Activated CD4-positive, alpha-beta T cell treated with anti-CD3 and anti-CD28 coated beads, Interleukin-2, Interleukin-4, amounts not matched to agents 100 ng/mL and 50 ng/mL, durations not matched to agents 16 hours and 8 hours (primary cell): ENCODE results near the gene TEX26.

Experiments used
- DNase-seq: peaks from one replicate; pipeline ENCODE4 v3.0.0-alpha.2; 2020; ENCODE audit warnings: low spot score

The TEX26 gene

GRCh38 chr13:30932481-30933353, at the start of gene TEX26:
Gene TEX26, plus strand, starts transcription at chr13:30932656. Its CDS starts 60 bp downstream, at chr13:30932716.
- DNase-seq, result no peak

- DNase-seq, result no peak
Observed at GRCh38 chr13:30882996-30883766, 49.3 kb upstream of the TEX26 start.

GRCh38 chr13:30884543-30884942, 47.9 kb upstream of the TEX26 start:
- DNase-seq, result no peak

DNA sequence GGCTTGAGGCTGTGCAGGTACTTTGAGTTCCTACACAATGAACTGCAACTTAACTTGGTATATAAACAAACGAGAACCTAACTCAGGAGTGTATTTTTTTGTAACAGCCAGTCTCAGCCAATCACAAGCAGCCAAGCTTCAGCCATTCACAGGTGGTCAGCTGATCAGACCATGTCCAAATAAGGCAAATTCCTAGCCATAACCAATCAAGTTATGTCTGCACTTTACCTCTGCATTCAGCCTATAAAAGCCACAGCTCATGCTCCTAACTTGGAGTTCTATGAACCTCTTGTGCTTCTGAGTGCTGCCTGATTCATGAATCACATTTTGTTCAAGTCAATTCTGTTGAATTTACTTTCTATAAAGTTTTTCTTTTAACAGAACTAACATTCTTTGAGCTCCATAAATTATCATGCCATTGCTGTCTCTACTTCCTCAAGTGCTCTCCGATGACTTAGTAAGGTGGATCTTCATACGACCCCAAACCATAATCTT, 43.2 kb upstream of the TEX26 start:
- no peak for DNase-seq

DNA sequence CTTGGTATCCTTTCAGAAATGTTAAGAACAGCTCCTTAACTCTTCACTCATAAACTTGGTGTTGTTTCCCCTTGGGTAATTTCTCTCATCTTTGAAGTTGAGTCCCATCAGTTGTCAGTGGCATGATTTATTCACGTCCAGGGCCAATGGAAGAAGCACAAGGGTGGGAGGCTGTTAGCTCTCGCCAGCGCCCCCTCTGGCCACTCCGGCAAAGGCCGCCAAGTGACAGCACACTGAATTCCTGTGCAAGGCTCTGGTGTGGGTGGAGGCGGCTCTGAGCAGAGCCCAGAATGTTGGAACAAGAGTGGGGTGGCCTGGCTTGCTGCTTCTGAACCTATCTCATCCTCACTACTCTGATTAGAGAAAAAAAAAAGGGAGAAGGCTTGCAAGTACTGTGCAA, 39.5 kb upstream of the TEX26 start:
- no peak for DNase-seq

DNA sequence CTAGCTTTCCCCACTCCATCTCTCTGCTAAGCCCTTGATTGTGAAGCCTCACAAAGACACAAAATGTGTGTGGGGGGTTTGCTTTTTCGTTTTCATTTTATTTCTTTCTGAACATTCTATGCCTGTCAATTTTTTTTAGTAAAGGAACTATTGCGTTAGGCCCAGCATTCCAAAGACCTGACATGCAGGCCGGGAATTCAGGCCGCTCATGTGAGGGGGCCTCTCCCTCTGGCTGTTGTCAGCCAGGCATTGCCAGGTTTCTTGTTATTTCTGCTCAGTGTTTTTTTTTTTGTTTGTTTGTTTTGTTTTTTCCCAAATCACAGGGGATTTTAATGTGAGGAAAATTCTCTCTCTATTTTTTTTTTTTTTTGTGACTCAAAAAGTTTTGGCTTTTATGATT, 36.7 kb upstream of the TEX26 start:
- DNase-seq, result no peak

DNA sequence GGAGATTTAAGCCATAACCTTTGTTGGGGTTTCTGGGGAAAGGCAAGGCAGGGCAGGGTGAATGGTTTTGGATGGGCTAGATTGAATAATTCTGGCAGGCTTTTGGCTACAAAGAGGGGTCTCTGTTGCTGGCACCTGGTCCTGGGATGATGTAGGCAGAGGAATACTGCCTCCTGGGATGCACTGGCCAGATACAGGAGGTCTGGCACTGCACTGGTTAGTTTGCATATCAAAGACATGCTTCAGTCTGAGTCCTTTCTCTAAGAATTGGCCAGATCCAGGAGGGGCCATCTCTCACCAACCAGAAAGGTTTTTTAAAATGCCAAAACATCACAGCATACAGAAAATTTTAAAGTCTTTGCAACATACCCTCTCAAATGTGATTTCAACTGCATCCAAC, 34.4 kb upstream of the TEX26 start:
- DNase-seq, result no peak

DNA sequence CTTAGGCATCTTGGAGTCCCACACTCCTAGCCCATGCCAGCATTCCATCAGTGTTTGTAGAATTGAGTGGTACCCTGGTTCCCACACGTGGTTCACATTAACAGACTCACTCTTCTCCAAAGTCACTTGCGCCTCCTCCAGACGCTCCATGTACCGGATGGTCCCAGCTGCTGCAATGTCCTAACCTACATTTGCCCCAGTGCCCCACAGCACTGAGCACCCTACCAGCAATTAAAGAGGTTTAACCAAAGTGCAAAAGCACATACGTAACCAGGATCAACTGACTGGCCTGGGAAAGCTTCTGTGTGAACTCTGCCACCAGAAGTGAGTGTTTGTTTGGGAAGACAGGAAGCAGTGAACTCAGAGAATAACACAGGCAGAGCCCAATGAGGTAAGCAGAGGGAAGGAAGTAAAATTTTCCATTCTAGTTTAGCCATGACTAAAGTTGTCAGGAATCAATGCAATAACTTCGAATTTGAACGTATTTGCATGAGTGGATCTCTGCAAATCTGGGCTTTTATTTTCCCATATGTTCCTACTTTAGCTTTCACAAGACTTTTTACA, 33.7 kb upstream of the TEX26 start:
- DNase-seq, result no peak

DNA sequence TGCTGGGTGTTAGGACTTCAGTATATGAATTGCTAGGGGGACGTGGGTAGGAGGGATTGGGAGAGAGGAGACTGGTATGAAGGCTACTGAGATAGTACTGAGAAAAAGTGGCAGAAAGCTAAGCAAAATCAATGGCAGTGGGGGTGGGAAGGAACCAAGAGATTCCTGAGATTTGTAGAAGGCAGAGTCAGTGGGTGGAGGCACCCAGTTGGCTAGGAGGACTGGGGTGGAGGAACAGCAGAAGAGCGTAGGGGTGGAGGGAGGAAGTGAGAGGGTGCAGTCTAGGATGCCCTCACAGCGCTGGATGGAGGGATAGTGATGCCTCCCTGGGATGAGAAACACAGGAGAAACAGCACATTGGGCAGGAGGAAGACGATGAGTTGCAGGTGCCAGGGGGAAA, 32.0 kb upstream of the TEX26 start:
- no peak for DNase-seq

DNA sequence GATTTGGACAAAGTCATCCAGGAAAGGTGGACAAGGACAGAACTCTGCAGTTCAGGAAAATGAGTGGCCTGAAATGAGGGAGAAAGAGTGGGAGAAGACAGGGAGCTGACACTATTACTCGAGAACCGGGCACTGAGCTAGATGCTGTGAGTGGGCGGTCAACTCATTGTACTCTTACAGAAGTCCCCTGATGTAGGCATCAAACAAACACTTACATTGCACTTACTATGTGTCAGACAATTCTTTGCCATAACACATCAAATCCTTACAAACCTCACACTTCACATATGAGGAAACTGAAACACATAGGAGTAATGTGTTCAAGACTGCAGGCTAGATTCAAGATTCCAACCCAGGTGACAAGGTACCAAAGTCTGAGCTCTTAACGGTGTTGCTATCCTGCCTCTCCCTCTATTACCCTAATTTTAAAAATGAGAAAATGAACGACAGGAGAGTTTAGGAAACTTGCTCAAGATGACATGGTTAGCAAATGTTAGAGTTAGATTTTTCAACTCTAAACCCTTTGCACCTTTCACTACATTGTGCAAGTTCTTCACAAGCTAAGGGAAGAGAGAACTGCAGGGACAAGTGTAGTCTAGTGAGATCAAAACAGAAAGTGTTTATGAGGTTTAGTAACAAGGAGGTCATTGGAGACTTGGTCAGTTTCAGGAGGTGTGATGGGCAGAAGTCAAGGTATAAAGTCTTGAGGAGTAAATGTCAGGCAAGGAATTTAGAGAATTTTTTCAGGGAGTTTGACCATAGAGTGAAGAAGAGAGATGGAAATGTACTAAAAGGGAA, 31.3 kb upstream of the TEX26 start:
- no peak for DNase-seq

DNA sequence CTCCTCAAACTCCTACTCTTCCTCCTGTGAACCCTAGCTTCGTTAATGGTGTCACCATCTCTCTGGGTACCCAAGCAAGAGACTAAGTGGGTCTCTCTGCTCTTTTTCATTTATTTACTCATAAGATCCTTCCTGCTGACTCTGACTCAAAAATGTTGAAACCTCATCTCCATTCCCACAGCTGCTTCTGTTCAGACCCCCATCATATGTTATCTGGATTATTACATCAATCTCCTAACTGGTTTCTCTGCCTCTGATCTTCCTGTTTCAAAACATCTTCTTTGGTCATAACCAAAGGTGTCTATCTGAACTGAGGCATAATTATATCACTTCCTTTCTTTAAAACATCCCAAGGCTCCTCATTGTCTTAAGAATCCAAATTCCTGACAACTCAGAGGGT, 28.4 kb upstream of the TEX26 start:
- no peak for DNase-seq

GRCh38 chr13:30905932-30906383, 26.5 kb upstream of the TEX26 start, which contains the start of gene MEDAG:
Gene MEDAG, plus strand, starts transcription at chr13:30906271. Its CDS starts 245 bp downstream, at chr13:30906516.
- DNase-seq, result no peak

DNA sequence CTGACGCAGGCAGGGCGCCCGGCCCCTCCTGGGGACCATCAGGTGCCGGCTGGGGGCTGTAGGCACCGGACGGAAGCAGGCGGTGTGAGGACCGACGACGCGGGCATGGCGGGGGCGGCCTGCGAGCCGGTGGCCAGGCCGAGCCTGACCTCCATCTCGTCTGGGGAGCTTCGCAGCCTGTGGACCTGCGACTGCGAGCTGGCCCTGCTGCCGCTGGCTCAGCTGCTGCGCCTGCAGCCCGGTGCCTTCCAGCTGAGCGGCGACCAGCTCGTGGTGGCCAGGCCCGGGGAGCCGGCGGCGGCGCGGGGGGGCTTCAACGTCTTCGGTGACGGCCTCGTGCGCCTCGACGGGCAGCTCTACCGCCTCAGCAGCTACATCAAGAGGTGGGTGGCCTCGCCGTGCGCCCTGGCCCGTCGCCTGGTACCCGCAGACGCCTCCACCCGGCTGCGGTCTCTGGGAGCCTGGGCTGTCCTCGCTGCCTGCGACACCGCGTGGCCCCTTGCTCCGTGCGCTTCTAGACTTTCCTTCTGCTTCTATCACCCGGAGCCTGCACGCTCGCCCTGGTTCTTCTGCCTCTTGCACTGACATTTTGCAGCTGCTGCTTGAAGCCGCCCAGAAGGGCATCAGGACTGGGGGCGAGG, 25.9 kb upstream of the TEX26 start:
- DNase-seq, result no peak

DNA sequence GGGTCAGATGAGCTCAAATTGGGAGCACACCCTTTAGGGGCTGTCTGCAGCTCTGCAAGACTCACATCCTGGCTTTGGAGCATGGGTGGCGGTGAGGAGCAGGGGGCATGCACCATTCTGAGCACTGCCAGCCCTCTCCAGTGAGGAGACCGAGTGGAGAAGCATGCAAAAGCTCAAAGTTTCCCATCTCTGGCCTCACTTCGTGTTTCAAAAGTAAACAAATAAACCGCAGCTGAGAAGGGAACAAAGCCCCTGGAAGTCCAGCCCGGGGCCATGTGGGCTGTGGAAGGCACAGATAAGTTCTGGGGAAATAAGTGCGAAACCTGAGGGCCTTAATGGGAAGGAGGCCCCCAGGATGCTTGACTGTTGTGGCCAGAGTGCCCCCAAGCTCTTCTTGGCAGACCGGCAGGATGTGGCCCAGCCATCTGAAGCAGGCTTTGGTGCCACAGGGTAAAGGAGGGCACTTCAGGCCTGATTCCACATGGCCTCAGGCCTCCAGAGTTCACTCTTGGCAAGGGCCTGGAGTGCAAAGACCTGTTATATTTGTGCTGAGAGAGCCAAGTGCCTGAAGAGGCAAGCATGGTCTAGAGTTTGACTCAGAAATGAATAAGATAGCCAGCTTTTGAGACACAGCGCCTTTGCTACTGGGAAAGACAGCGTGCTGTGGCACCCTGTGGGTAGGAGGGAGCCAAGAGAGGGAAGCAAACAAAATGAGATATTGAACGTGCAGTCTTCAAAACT, 25.2 kb upstream of the TEX26 start:
- DNase-seq, result no peak

DNA sequence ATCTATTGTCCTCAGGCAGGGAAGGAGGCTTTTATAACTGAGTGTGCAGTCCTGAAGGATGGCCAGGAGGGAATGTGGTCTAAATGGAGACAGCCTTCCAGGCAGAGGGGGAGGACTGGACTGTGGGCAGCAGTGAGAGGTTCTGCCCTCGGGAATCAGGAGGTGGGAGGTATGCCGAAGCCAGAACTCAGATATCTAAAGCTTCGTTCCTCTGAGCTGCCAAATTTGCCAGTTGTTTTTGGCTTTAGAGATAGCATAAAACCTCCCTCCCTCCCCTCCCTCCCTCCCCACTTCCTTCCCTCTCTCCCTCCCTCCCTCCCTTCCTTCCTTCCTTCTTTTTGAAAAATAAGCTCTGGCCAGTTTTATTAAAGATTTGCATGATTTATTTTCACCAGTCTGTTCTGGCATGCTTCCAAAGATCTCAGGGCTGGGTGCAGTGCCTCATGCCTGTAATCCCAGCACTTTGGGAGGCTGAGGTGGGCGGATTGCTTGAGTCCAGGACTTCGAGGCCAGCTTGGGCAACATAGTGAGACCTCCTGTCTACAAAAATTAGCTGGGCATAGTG, 24.0 kb upstream of the TEX26 start:
- no peak for DNase-seq

- DNase-seq, result no peak
Observed at GRCh38 chr13:30910676-30911075, 21.8 kb upstream of the TEX26 start.

DNA sequence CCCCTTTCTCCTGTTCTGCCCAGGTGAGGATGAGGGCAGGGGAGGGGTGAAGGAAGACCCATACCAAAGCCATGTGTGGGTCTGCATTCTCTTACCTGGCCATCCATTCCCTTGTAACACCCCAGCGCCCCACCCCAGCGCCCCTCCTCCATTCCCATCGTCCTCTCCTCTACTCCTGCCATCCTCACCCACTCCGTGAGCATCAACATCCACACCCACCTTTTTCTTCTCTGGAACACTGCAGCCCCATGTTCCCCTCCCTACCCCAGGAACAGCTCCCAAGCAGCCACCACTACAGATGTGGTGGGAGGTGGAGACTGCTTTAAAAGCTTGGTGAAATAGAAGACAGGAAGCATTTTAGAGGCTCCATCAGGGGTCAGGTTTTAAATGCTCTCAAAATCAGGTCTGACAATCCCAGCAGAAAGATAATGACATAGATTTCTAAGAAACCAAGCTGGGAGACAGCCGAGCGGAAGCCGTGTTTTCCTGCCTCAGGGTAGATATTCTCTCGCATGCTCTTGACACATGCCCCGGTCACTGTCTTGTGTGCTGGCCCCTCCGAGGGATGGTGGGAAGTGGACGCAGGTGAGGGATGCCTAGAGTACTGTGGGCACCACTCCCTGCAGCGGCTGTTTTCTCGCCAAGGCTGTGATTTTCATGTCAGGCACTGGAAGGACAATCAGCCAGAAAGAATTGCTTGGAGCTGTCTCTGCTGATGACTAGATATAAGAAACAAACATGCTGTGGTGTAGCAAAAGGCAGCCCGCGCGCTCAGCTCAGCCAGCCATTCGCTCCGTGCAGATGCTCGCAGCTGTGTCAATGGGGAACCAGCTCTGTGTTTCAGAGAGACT, 16.5 kb upstream of the TEX26 start:
- no peak for DNase-seq

- no peak for DNase-seq
Observed at GRCh38 chr13:30916991-30917390, 15.5 kb upstream of the TEX26 start.
